ENCODE results near the gene OR51A7.

GRCh38 chr11:4890279-4890678 is 13.3 kb upstream of the OR51A7 start:
- TF ChIP-seq CTCF (conservative IDR thresholded peaks at IDR 0.05), result no peak
- TF ChIP-seq ZFX (IDR thresholded peaks at IDR 0.05), result no peak

Data from C4-2B (cell line).